GM19324 (cell line): Measurements from ENCODE around the gene MFAP4.

Source experiments
- ATAC-seq: cut with Tn5 transposase; IDR thresholded peaks from one replicate; pipeline ENCODE4 v1.9.1; 2021; ENCODE audit warnings: mild to moderate bottlenecking, moderate library complexity; ENCODE audit not compliant: unreplicated experiment, low FRiP score

MFAP4 gene

GRCh38 chr17:19386974-19387920 lies at the start of gene MFAP4:
Gene MFAP4 (minus strand): TSS chr17:19387190. CDS start chr17:19387155, 35 bp downstream.
- ATAC-seq = no peak

- no peak for ATAC-seq
Observed at GRCh38 chr17:19433727-19434340, 46.8 kb upstream of the MFAP4 start.

- no peak for ATAC-seq
Observed at GRCh38 chr17:19433255-19433654, 46.3 kb upstream of the MFAP4 start.

- ATAC-seq = no peak
Observed at GRCh38 chr17:19431691-19432090, 44.7 kb upstream of the MFAP4 start.

GRCh38 chr17:19426631-19427030 lies 39.6 kb upstream of the MFAP4 start:
- ATAC-seq = no peak

GRCh38 chr17:19424934-19425868 lies 38.2 kb upstream of the MFAP4 start:
- ATAC-seq = no peak

- no peak for ATAC-seq
Observed at GRCh38 chr17:19421926-19422325, 34.9 kb upstream of the MFAP4 start.

- no peak for ATAC-seq
Observed at GRCh38 chr17:19421219-19421618, 34.2 kb upstream of the MFAP4 start.

GRCh38 chr17:19418251-19418992 lies 31.4 kb upstream of the MFAP4 start:
- ATAC-seq = no peak

GRCh38 chr17:19417611-19418010 lies 30.6 kb upstream of the MFAP4 start:
- ATAC-seq = no peak

- ATAC-seq = no peak
Observed at GRCh38 chr17:19415806-19416775, 29.1 kb upstream of the MFAP4 start.

GRCh38 chr17:19415311-19415710 lies 28.3 kb upstream of the MFAP4 start:
- no peak for ATAC-seq

GRCh38 chr17:19414396-19415280 lies 27.6 kb upstream of the MFAP4 start:
- no peak for ATAC-seq

- no peak for ATAC-seq
Observed at GRCh38 chr17:19413761-19414160, 26.8 kb upstream of the MFAP4 start.

- no peak for ATAC-seq
Observed at GRCh38 chr17:19412984-19413383, 26.0 kb upstream of the MFAP4 start.

GRCh38 chr17:19412510-19412909 lies 25.5 kb upstream of the MFAP4 start:
- no peak for ATAC-seq

GRCh38 chr17:19411631-19412030 lies 24.6 kb upstream of the MFAP4 start:
- no peak for ATAC-seq
